GM23338 (cell line): ENCODE data around the gene ZNF488.

Experiments
- CREB1 ChIP-seq: fragments of 250-450 bp; sonication (Bioruptor Pico); IDR thresholded peaks from 2 replicates; pipeline ENCODE4 v1.5.0; 2020; ENCODE audit warnings: low read depth, mild to moderate bottlenecking, moderate library complexity
- CTCF ChIP-seq, 2 experiments: fragments of 200-600 bp in 1 of 2; sonication (generic) in 1 of 2; conservative IDR thresholded peaks; 2 replicates each; pipeline versions ENCODE4 v1.5.1 to v1.6.1; 2016 to 2017; ENCODE audit warnings: antibody characterized with exemption in 2 of 2, low read depth in 2 of 2, mild to moderate bottlenecking in 2 of 2, moderate library complexity in 1 of 2
- ETS1 ChIP-seq: IDR thresholded peaks from 2 replicates; pipeline ENCODE4 v1.6.1; 2016; ENCODE audit warnings: antibody characterized with exemption
- EZH2 ChIP-seq: fragments of 200-600 bp; sonication (generic); IDR thresholded peaks from one replicate; pipeline ENCODE4 v1.8.0; 2017; ENCODE audit warnings: antibody characterized with exemption, mild to moderate bottlenecking, low read depth; ENCODE audit not compliant: unreplicated experiment
- EZH2phosphoT487 ChIP-seq: fragments of 200-600 bp; sonication (generic); IDR thresholded peaks from one replicate; pipeline ENCODE4 v1.8.1; 2018; ENCODE audit warnings: antibody characterized with exemption; ENCODE audit not compliant: unreplicated experiment
- JUNB ChIP-seq: IDR thresholded peaks from one replicate; pipeline ENCODE4 v1.6.1; 2016; ENCODE audit warnings: antibody characterized with exemption; ENCODE audit not compliant: unreplicated experiment
- POLR2AphosphoS5 ChIP-seq: IDR thresholded peaks from 2 replicates; pipeline ENCODE4 v1.6.1; 2016; ENCODE audit warnings: antibody characterized with exemption, low read depth
- REST ChIP-seq: IDR thresholded peaks from one replicate; pipeline ENCODE4 v1.6.1; 2018; ENCODE audit warnings: antibody characterized with exemption; ENCODE audit not compliant: unreplicated experiment
- STAT1 ChIP-seq: IDR thresholded peaks from one replicate; pipeline ENCODE4 v1.6.1; 2016; ENCODE audit warnings: antibody characterized with exemption; ENCODE audit not compliant: unreplicated experiment
- ZNF114 ChIP-seq: fragments of 250-450 bp; sonication (Bioruptor Pico); IDR thresholded peaks from 2 replicates; pipeline ENCODE4 v1.5.0; 2020; ENCODE audit warnings: mild to moderate bottlenecking, moderate library complexity
- ZNF331 ChIP-seq: fragments of 250-450 bp; sonication (Bioruptor Pico); IDR thresholded peaks from 2 replicates; pipeline ENCODE4 v1.5.0; 2020; ENCODE audit warnings: low read depth, mild to moderate bottlenecking, moderate library complexity
- ZNF462 ChIP-seq: fragments of 250-450 bp; sonication (Bioruptor Pico); IDR thresholded peaks from 2 replicates; pipeline ENCODE4 v1.5.0; 2020; ENCODE audit warnings: mild to moderate bottlenecking, moderate library complexity

- TF ChIP-seq EZH2: no peak
- TF ChIP-seq CTCF (conservative IDR thresholded peaks at IDR 0.05; ENCODE audit: low read depth in 2 of 2): no peak
- TF ChIP-seq POLR2AphosphoS5: no peak
- TF ChIP-seq JUNB: no peak
- no peak for TF ChIP-seq ETS1
- TF ChIP-seq EZH2phosphoT487: no peak
- no peak for TF ChIP-seq ZNF462 (CRISPR knock-in tag)
- no peak for TF ChIP-seq ZNF114 (CRISPR knock-in tag)
- no peak for TF ChIP-seq REST
- no peak for TF ChIP-seq ZNF331
- TF ChIP-seq CREB1: no peak
- no peak for TF ChIP-seq STAT1
Observed at GRCh38 chr10:47405857-47406547, 21.9 kb upstream of the ZNF488 start.
